Activated CD8-positive, alpha-beta memory T cell treated with anti-CD3 and anti-CD28 coated beads for 24 hours (primary cell): ENCODE data around the gene C22orf42.

Experiments used
- DNase-seq: peaks from one replicate; pipeline ENCODE4 v3.0.0-alpha.2; 2020

C22orf42 gene

DNA sequence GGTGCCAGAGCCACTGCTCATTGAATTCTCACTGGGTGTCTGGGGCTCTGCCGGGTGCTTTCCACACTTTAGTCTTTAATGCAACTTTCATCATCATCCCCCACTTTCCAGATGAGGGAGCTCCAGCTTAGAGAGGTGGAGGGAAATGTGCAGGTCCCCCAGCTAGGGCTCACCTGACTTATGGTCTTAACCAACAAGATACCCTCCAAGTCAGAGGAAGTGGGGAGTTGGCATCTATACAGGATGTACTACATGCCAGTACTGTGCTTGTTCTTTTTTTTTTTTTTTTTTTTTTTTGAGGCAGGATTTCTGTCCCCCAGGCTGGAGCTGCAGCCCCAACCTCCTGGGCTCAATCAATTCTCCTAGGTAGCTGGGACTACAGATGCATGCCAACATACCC is 26.3 kb downstream of the C22orf42 start:
- DNase-seq: no peak

DNA sequence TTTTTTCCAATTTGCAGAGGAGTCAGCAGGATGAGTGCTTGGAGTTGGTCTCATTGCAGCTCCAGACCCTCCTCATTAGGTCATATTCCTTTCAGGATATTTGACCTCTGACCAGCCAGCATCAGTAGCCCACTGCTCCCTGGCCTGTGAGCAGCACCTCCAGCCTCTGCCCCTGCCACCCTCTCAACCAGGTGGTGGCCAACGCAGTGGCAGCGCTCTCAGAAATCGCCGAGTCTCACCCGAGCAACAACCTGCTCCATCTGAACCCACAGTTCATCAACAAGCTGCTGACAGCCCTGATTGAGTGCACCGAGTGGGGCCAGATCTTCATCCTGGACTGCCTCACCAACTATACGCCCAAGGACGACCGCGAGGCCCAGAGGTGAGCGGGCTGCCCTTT is 27.0 kb downstream of the C22orf42 start:
- no peak for DNase-seq

DNA sequence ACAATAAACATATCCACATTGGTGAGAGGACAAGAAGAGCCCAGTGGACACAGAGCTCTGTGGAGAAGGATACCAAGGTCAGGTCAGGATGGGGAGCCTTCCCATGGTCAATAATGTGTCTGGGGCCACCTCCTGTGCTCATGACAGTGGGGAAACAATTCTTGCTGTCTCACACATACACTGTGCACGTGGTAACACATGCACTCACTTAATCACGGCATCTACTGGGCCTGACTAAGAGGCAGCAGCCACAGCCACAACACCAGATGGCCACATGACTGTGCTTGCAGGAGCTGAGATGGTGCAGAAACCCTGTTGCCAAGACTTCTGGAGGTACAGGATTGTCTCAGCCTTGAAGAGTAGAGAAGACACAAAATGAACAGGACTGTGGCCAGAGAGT is 28.6 kb downstream of the C22orf42 start:
- DNase-seq: no peak

DNA sequence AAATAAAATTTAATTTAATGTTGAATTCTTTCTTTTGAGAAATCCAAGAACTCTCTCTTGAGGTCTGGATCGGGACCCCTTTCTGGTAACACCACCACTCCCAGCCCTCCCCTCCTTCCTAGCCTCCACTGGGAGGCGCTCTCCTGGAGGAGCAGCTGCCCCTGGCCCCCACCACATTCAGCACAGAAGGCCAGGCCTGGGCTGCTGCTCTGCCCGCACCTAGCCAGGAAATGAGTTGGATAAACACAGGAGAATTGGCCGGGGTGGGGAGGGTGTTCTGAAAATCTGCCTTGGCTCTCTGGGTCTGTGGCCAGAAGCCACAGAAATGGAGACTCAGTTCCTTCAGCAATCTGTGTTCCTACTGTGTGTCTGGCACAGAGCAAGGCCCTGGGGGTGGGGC is 31.2 kb downstream of the C22orf42 start:
- DNase-seq: no peak

DNA sequence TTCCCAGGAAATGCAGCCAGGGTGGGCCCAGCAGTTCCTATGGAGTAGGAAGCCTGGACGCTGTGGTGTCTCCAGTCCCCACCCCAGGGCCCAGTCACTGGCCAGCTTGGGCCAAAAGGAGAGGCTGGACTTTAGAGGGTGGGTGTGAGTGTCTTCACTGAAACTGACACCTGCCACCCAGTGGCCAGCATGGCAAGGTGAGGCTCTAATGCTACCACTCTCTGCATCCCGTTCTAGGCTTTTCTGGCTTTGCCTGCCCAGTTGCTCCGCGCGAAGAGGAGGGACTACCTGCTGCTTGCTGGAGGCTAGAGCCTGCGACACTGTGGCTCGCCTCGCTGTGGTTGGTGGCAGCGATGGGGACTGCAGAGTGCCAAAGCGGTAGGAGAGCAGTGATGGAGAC is 35.4 kb downstream of the C22orf42 start:
- DNase-seq: no peak

DNA sequence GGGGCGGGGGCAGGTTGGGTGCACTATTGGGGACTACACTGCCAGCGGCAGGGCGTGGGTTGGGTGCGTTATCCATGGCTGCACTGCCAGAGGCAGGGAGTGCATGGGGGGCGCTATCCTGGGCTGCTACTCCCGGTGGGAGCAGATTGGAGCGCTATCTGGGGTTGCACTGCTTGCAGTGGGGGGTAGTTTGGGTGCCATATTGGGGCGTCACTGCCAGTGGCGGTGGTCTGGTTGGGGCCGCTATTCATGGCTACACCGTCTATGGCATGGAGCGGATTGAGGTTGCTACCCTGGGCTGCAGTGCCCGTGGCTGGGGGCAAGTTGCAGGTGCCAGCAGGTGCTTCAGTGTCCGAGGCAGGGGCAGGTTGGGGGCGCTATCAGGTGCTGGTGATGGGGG is 36.2 kb downstream of the C22orf42 start:
- no peak for DNase-seq

DNA sequence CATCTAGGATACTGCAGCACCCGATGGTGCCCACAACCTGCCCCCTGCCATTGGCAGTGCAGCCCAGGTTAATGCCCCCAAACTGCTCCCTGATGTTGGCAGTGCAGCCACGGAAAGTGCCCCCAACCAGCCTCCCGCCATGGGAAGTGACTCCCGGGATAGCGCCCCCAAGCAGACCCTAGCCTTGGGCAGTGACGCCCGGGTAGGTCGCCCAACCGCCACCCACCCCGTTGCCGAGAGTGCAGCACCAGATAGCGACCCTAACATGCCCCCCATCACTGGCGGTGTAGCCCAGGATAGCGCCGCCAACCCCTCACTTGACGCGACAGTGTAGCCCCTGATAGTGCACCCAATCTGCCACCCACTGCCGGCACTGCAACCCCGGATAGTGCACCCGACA is 38.5 kb downstream of the C22orf42 start:
- no peak for DNase-seq

DNA sequence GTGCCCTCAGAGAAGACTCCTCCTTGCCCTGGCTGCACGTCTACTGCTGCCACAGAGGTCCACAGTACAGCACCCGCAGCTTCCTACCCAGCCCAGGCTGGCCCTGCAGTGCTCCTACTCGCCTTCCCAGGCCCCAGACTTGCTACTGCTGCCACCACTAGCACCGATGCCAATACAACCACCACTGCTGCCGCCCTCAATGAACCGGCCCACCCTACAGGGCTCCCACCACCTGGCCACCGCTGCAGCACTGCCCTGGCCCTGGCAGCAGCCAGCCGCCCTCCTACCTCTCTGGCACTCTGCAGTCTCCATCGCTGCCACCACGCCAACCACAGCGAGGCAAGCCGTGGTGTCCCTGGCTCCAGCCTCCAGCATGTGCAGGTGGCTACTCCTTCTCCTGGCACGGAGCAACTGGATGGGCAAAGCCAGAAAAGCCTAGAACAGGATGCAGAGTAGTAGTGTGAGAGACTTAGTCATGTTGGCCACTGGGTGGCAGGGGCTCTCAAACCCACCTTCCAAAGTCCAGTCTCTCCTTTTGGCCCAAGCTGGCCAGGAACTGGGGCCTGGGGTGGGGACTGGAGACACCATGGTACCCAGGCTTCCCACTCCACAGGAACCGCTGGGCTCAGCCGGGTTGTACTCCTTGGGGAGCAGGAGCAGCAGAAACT is 39.4 kb downstream of the C22orf42 start:
- no peak for DNase-seq

DNA sequence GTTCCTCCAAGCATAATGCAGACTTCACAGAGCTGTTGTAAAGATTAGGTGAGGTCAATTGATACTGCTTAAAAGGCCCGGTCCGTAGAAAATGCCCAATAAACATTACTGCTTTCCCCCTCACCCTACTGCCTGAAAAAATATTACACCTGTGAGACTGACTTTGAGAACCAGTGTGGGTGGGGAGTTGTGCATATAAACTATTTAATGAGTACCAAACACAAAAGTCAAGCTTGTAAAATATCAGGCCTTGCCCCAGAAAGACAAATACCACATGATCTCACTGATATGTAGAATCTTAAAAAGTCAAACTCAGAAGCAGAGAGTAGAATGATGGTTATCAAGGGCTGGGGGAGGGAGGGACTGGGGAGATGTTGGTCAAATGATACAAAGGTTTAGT is 46.7 kb downstream of the C22orf42 start:
- DNase-seq: no peak

DNA sequence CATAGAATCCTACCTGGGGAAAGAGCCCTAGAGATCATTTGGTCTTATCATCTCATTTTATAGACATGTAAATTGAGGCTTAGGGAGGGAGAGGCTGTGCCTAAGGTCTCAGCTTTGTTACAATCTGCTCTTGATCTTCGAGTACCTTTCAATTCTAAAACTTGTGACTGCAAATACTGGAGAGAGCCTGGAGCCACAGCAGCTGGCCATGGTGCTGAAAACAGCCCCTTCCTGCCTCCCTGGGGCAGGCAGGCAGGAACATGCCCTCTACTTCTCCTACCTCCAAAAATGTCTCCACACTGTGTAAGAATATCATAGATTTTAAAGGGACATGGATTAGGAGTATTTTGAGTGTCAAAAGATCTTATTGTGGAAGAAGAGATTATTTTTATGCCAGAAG is 52.2 kb downstream of the C22orf42 start:
- no peak for DNase-seq

DNA sequence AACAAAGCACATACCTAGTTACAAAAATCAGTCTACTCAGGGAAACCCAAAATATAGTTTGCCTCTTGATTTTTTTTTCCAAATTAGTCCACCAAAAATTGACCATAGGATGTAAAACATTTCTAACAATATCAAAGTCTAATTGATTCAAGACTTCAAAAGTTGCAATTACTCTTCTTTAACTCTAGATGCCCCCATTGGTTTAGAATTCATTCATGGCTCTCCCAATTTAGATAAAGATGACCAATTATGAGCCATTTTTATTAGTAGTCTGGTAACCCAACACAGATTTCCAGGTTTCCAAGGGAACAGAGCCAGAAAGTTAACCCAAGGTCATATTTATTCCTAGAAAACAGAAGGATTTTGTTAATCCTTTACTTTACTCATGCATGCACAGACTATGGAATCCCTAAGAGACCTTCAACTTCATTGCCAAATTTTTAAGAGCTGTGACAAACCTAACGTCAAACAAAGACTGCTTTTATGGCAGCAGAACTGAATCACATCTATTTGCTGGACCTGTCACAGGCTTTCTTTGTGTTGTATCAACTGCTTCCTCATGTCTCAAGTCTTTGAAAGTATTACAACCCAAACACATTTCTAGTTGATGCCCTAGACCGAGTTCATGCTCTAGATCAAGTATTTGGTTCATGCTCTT is 55.3 kb downstream of the C22orf42 start:
- no peak for DNase-seq

DNA sequence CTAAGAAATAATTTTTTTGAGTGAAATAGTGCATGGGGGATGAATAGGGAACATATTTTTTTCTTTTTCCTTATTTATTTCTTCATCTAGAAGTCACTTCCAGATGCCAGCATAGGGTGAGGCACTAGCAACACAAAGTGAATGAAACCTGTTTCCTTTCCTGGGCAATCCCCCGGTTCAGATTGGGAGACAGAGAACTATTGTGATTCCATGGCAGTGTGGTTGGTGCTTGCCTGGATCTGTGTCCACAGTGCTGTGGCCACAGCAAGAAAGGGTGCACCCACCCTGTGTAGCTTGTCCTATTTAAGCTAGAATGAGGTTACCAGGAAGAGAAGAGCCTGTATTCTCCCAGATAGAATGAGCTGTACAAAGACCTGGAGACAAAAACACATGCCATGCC is 58.4 kb downstream of the C22orf42 start:
- no peak for DNase-seq
